Sigmoid colon (tissue), 7 donors: ENCODE measurements around the gene CACNG4. TPM values are rescaled to one million over a fixed set of nuclear protein-coding genes. Genes with fewer than 3 reads are reported as not detected.

ENCODE experiments used
- DNase-seq: peaks from one replicate; pipeline ENCODE4 v3.0.0-alpha.2; 2019
- H3K27ac ChIP-seq, 4 donors: fragments of 200-600 bp; sonication (generic); one replicate each; pipeline ENCODE4 v1.5.1; 2016 to 2019; ENCODE audit warnings: mild to moderate bottlenecking in 1 of 4
- H3K27me3 ChIP-seq, 3 donors: fragments of 200-600 bp; sonication (generic); one replicate each; pipeline ENCODE4 v1.5.1; 2019; ENCODE audit warnings: mild to moderate bottlenecking in 1 of 3
- H3K36me3 ChIP-seq, 4 donors: fragments of 200-600 bp; sonication (generic); one replicate each; pipeline ENCODE4 v1.5.1; 2016 to 2019
- H3K4me1 ChIP-seq, 4 donors: fragments of 200-600 bp; sonication (generic); one replicate each; pipeline ENCODE4 v1.5.1; 2017 to 2019
- H3K4me3 ChIP-seq, 4 donors: fragments of 200-600 bp; sonication (generic); one replicate each; pipeline ENCODE4 v1.5.1; 2017 to 2019; ENCODE audit warnings: mild to moderate bottlenecking in 2 of 4, moderate library complexity in 1 of 4
- H3K9me3 ChIP-seq, 4 donors: fragments of 200-600 bp in 3 of 4; sonication (generic) in 3 of 4; one replicate each; pipeline versions ENCODE4 v1.5.1 to v1.6.1; 2013 to 2019
- CTCF ChIP-seq, 4 experiments: fragments of 450-650 bp in 3 of 4; fragments of 200-600 bp in 1 of 4; IDR thresholded peaks; one replicate each; pipeline ENCODE4 v1.5.1; 2016 to 2019; ENCODE audit warnings: antibody characterized with exemption in 4 of 4, mild to moderate bottlenecking in 3 of 4, moderate library complexity in 2 of 4
- EP300 ChIP-seq, 4 donors: sonication (generic); formaldehyde crosslinking; IDR thresholded peaks; one replicate each; pipeline ENCODE4 v1.6.1; 2017; ENCODE audit warnings: antibody characterized with exemption in 4 of 4
- POLR2A ChIP-seq, 2 donors: fragments of 450-650 bp; IDR thresholded peaks; one replicate each; pipeline ENCODE4 v1.6.1; 2016; ENCODE audit warnings: antibody characterized with exemption in 2 of 2, mild to moderate bottlenecking in 2 of 2, moderate library complexity in 2 of 2
- POLR2AphosphoS5 ChIP-seq, 4 donors: sonication (generic); formaldehyde crosslinking; IDR thresholded peaks; one replicate each; pipeline ENCODE4 v1.6.1; 2017; ENCODE audit warnings: antibody characterized with exemption in 4 of 4
- WGBS, 2 donors: extraction: QIAGEN DNeasy Blood & Tissue Kit; methylation state at CpG; one replicate each; pipeline ENCODE4 v1.1.7; 2013; 5-methylcytosine and 5-hydroxymethylcytosine counted together
- intact Hi-C: fragments of 100-400 bp; cut with DNase I; formaldehyde crosslinking; loops from one replicate; pipeline ENCODE4 v1.15.1; 2023
- polyA plus RNA-seq, 3 donors: library from polyadenylated mRNA; stranded (reverse); fragments of 200-250 nt; gene quantifications; one replicate each; pipeline ENCODE4 v1.2.3, GENCODE V29; 2013
- total RNA-seq, 4 donors: library from RNA; depleted of rRNA; stranded (reverse); fragments of >200 nt; gene quantifications; one replicate each; pipeline ENCODE4 v1.1.0, GENCODE V29; 2016
- donor health status: healthy with polysubstance abuse.
- donor health status: Bipolar disorder and iron deficiency.
- donor health status: healthy.

Gene CACNG4
- total RNA-seq (under 1 TPM; 0.16 to 0.83 (median 0.38) TPM), polyA plus RNA-seq (under 1 TPM in 2 of 3 donors, not detected in 1; under 0.01 to 0.23 TPM)

GRCh38 chr17:66963909-66964771 is at the start of gene CACNG4:
Gene CACNG4, plus strand, starts transcription at chr17:66964707. Its CDS starts 205 bp downstream, at chr17:66964912.
- no peaks in the 10 kb centered on the region for H3K9me3 ChIP-seq
- peaks cover 0 to 23% (median 18%) of the 10 kb centered on the region in 4 donors for H3K4me1 ChIP-seq
- peak within 1 kb of the TSS in 1 of 4 donors; percentile 34 for H3K27ac ChIP-seq
- H3K4me3 ChIP-seq = peak within 1 kb of the TSS; percentile 7 to 58 (median 50)
- H3K36me3 ChIP-seq = no peaks in the 10 kb centered on the region
- no peak for DNase-seq
- intact Hi-C loops = no loop called here
- TF ChIP-seq POLR2A (IDR thresholded peaks at IDR 0.05) (no peak), POLR2AphosphoS5 (IDR thresholded peaks at IDR 0.05) (no peak), EP300 (IDR thresholded peaks at IDR 0.05) (no peak), CTCF (IDR thresholded peaks at IDR 0.05) (no peak)
- peaks cover 18 to 47% (median 39%) of the 10 kb centered on the region in 3 donors for H3K27me3 ChIP-seq
- 4 to 6% methylated on average over 69 to 70 of the region's 71 CpGs for WGBS, 2 donors

GRCh38 chr17:66915204-66915611 is 49.3 kb upstream of the CACNG4 start:
- H3K36me3 ChIP-seq = no peaks in the 10 kb centered on the region
- intact Hi-C loops = no loop called here
- H3K4me1 ChIP-seq = no peaks in the 10 kb centered on the region
- TF ChIP-seq CTCF (IDR thresholded peaks at IDR 0.05) = peak in 1 of 4 experiments; percentile 20
- TF ChIP-seq POLR2A (IDR thresholded peaks at IDR 0.05) = no peak
- no peak for TF ChIP-seq POLR2AphosphoS5 (IDR thresholded peaks at IDR 0.05)
- no peak overlapping the region for H3K27ac ChIP-seq
- H3K9me3 ChIP-seq = peaks cover 0 to 3% (median 0%) of the 10 kb centered on the region in 4 donors
- H3K4me3 ChIP-seq = no peak overlapping the region
- 26 to 63% methylated on average over 7 of the region's 7 CpGs for WGBS, 2 donors
- DNase-seq = no peak
- no peaks in the 10 kb centered on the region for H3K27me3 ChIP-seq

GRCh38 chr17:66915792-66916191 is 48.7 kb upstream of the CACNG4 start:
- H3K36me3 ChIP-seq = no peaks in the 10 kb centered on the region
- peaks cover 0 to 3% (median 0%) of the 10 kb centered on the region in 4 donors for H3K9me3 ChIP-seq
- no peaks in the 10 kb centered on the region for H3K27me3 ChIP-seq
- no peaks in the 10 kb centered on the region for H3K4me1 ChIP-seq
- TF ChIP-seq CTCF (IDR thresholded peaks at IDR 0.05) (no peak), EP300 (IDR thresholded peaks at IDR 0.05) (no peak), POLR2A (IDR thresholded peaks at IDR 0.05) (no peak), POLR2AphosphoS5 (IDR thresholded peaks at IDR 0.05) (no peak)
- WGBS, 2 donors = 91% methylated on average over 11 of the region's 11 CpGs
- intact Hi-C loops = no loop called here
- DNase-seq = no peak
- H3K27ac ChIP-seq = no peak overlapping the region
- no peak overlapping the region for H3K4me3 ChIP-seq

- no peaks in the 10 kb centered on the region for H3K36me3 ChIP-seq
- TF ChIP-seq CTCF (IDR thresholded peaks at IDR 0.05) (no peak), POLR2AphosphoS5 (IDR thresholded peaks at IDR 0.05) (no peak), EP300 (IDR thresholded peaks at IDR 0.05) (no peak), POLR2A (IDR thresholded peaks at IDR 0.05) (no peak)
- intact Hi-C loops = no loop called here
Observed at GRCh38 chr17:66916946-66917345, 47.6 kb upstream of the CACNG4 start.

More at GRCh38 chr17:66916946-66917345, 47.6 kb upstream of the CACNG4 start:
- Histone ChIP-seq H3K4me3 (no peak overlapping the region), H3K27me3 (no peaks in the 10 kb centered on the region), H3K27ac (no peak overlapping the region), H3K9me3 (peaks cover 0 to 3% (median 0%) of the 10 kb centered on the region in 4 donors), H3K4me1 (no peaks in the 10 kb centered on the region)
- no peak for DNase-seq
- 94 to 98% methylated on average over 1 of the region's 1 CpG for WGBS, 2 donors
